Epithelial cell of proximal tubule (primary cell): ENCODE results near the gene FIS1. TPM values are rescaled to one million over a fixed set of nuclear protein-coding genes. Genes with fewer than 3 reads are reported as not detected.

Experiments
- DNase-seq: peaks from one replicate; pipeline ENCODE4 v3.0.0-alpha.2; 2011; ENCODE audit warnings: low read depth
- H3K4me3 ChIP-seq: 2 replicates; pipeline ENCODE4 v1.5.1; 2011; ENCODE audit warnings: low read depth, mild to moderate bottlenecking, low read length
- CTCF ChIP-seq: conservative IDR thresholded peaks from 2 replicates; pipeline ENCODE4 v1.5.1; 2012; ENCODE audit warnings: low read depth, mild to moderate bottlenecking, low read length
- total RNA-seq: library from RNA; depleted of rRNA; stranded (reverse); fragments of >200 nt; gene quantifications from 2 replicates; pipeline ENCODE4 v1.2.3, GENCODE V29; 2015

FIS1 gene
- total RNA-seq, 1 donor from 2014 or later: 189 TPM

- DNase-seq: no peak
- no peak overlapping the region for H3K4me3 ChIP-seq
Observed at GRCh38 chr7:101250324-101250723, 5.4 kb upstream of the FIS1 start.

GRCh38 chr7:101248276-101248675 lies 3.4 kb upstream of the FIS1 start:
- H3K4me3 ChIP-seq: no peak overlapping the region
- TF ChIP-seq CTCF: no peak
- no peak for DNase-seq

More at GRCh38 chr7:101250324-101250723, 5.4 kb upstream of the FIS1 start:
- no peak for TF ChIP-seq CTCF

GRCh38 chr7:101245147-101245668 lies 327 bp upstream of the FIS1 start:
- no peak for TF ChIP-seq CTCF
- peak overlapping the region; percentile 95 for H3K4me3 ChIP-seq
- DNase-seq: no peak

- no peak for TF ChIP-seq CTCF
- peak overlapping the region; percentile 95 for H3K4me3 ChIP-seq
- no peak for DNase-seq
Observed at GRCh38 chr7:101243646-101244374, 1.1 kb downstream of the FIS1 start.

- DNase-seq: no peak
- no peak for TF ChIP-seq CTCF
- H3K4me3 ChIP-seq: no peak overlapping the region
Observed at GRCh38 chr7:101241443-101242349, 3.2 kb downstream of the FIS1 start.

- no peak for TF ChIP-seq CTCF
- H3K4me3 ChIP-seq: no peak overlapping the region
- DNase-seq: no peak
Observed at GRCh38 chr7:101241015-101241363, 3.9 kb downstream of the FIS1 start.
